Measurements from ENCODE around the gene GH2. TPM values are rescaled to one million over a fixed set of nuclear protein-coding genes. Genes with fewer than 3 reads are reported as not detected.

Gene GH2
- total and polyA plus RNA-seq, 2 experiments from 2014 or later: 0.59 to 2.3 TPM

GRCh38 chr17:63833741-63834373 lies 47.9 kb downstream of the GH2 start:
- Mint-ChIP-seq H3K27ac (0 out of 2 replicates have a peak overlapping the region, but pooled peaks have one; percentile 15), H3K27me3 (ENCODE audit: insufficient read depth, low read depth, poor library complexity) (peaks cover 25% of the 10 kb centered on the region), H3K4me1 (peaks cover 17% of the 10 kb centered on the region), H3K9me3 (no peaks in the 10 kb centered on the region), H3K4me3 (no peak overlapping the region), H3K36me3 (ENCODE audit: low read depth) (peaks cover 81% of the 10 kb centered on the region)
- Histone ChIP-seq H3K4me3 (no peak overlapping the region), H3K27ac (ENCODE audit: low read depth) (no peak overlapping the region), H2AFZ (no peak overlapping the region), H3K79me2 (replicated peaks; ENCODE audit: insufficient read depth) (peaks cover 28% of the 10 kb centered on the region), H3F3A (replicated peaks; ENCODE audit: low read depth) (peaks cover 13% of the 10 kb centered on the region; the same call in 1 of the 2 replicates), H4K20me1 (replicated peaks; ENCODE audit: insufficient read depth) (peaks cover 12% of the 10 kb centered on the region), H3K4me1 (ENCODE audit: insufficient read depth) (peaks cover 9% of the 10 kb centered on the region; the same call in 1 of the 2 replicates), H3K9me2 (ENCODE audit: insufficient read depth) (no peaks in the 10 kb centered on the region), H3K36me3 (ENCODE audit: insufficient read depth) (peaks cover 36% of the 10 kb centered on the region), H3K27me3 (ENCODE audit: insufficient read depth) (no peaks in the 10 kb centered on the region), H3K4me2 (no peak overlapping the region)
- DNase-seq (ENCODE audit: low spot score) (no peak), ATAC-seq (no peak)
- TF ChIP-seq ZNF462 (CRISPR knock-in tag; IDR thresholded peaks at IDR 0.05): no peak
- TF ChIP-seq EZH2phosphoT487 (IDR thresholded peaks at IDR 0.05; ENCODE audit: unreplicated experiment): no peak
- no peak for TF ChIP-seq CREB1 (CRISPR knock-in tag; IDR thresholded peaks at IDR 0.05; ENCODE audit: low read depth)
- TF ChIP-seq NANOG (IDR thresholded peaks at IDR 0.05; ENCODE audit: borderline replicate concordance): no peak
- TF ChIP-seq STAT1 (IDR thresholded peaks at IDR 0.05; ENCODE audit: unreplicated experiment): no peak
- no peak for TF ChIP-seq POLR2AphosphoS5 (IDR thresholded peaks at IDR 0.05; ENCODE audit: low read depth)
- no peak for TF ChIP-seq CTCF (conservative IDR thresholded peaks at IDR 0.05; ENCODE audit: low read depth in 2 of 2)
- TF ChIP-seq JUNB (IDR thresholded peaks at IDR 0.05; ENCODE audit: unreplicated experiment): no peak
- no peak for TF ChIP-seq REST (IDR thresholded peaks at IDR 0.05; ENCODE audit: unreplicated experiment)
- no peak for TF ChIP-seq ZNF114 (CRISPR knock-in tag; IDR thresholded peaks at IDR 0.05)
- no peak for TF ChIP-seq ETS1 (IDR thresholded peaks at IDR 0.05)
- no peak for TF ChIP-seq ZNF331 (CRISPR knock-in tag; IDR thresholded peaks at IDR 0.05; ENCODE audit: low read depth)

All from GM23338 (cell line).